OCI-LY3 (cell line): ENCODE results near the gene ENDOD1.

Experiments
- CTCF ChIP-seq: fragments of 200-600, 300-600 bp; sonication (generic); IDR thresholded peaks from 2 replicates; pipeline ENCODE4 v1.5.1; 2014; ENCODE audit warnings: antibody characterized with exemption, low read length, low read depth
- EZH2phosphoT487 ChIP-seq: fragments of 200-600 bp; shearing (Covaris generic); IDR thresholded peaks from 2 replicates; pipeline ENCODE4 v1.6.1; 2018; ENCODE audit warnings: antibody characterized with exemption, mixed run types, low read depth

GRCh38 chr11:95042906-95043305, 46.7 kb upstream of the ENDOD1 start:
- TF ChIP-seq CTCF: no peak
- TF ChIP-seq EZH2phosphoT487: no peak
